HG03064 (cell line): ENCODE data around the gene SDHAF4.
A peak's percentile ranks its signal among the peaks of the same experiment; 100 is the strongest.
"Not testable (repeated sequence)": the region's sequence is repeated elsewhere in the genome, so short reads cannot be mapped to it uniquely, and the experiment has no call there.

Source experiments
- ATAC-seq: cut with Tn5 transposase; IDR thresholded peaks from one replicate; pipeline ENCODE4 v1.9.1; 2021; ENCODE audit warnings: low read depth; ENCODE audit not compliant: unreplicated experiment

Gene SDHAF4

DNA sequence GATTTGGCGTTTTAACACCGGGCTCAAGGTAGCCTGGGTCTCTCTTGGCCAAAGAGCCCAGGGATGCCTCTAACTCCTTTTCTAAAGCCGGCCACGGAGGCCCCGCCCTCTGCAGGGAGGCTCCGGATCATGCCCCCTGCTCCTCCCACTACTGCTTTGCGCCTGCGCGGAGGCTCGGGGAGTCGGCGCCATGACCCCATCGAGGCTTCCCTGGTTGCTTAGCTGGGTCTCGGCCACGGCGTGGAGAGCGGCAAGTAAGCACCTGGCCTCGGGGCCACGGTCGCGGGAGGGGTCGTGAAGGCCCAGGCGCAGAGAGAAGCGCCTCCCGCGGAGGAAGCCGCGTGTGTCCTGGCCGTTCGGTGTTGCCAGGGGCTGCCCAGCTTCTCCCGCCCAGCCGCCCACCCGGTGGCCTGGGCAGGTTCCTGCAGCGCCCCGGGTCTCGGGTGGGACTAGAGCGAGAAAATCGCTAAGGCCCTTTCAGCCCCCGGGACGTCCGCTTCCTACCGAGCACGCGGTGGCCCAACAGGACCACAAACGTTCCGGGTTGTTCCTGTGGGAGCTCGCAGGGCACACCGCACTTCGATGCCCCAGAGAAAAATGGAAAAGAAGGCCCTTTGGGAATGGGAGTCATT lies at the start of gene SDHAF4:
Gene SDHAF4, plus strand, starts transcription at position 180 of the 632 bp plus-strand sequence. Its CDS starts 11 bp downstream, at position 191.
- peak; percentile 100 for ATAC-seq

DNA sequence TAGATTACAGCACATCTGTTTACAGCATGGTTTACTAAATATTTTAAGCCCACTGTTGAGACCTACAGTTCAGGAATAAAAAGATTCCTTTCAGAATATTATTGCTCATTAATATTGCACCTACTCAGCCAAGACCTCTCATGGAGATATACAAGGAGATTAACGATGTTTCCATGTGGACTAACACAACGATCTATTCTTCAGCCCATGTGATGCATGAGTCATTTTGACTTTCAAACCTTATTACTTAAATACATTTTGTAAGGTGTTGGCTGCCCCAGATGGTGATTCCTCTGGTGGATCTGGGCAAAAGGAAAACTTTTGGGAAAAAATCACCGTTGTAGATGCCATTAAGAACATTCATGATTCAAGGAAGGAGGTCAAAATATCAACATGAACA lies 48.0 kb upstream of the SDHAF4 start:
- ATAC-seq: no peak

DNA sequence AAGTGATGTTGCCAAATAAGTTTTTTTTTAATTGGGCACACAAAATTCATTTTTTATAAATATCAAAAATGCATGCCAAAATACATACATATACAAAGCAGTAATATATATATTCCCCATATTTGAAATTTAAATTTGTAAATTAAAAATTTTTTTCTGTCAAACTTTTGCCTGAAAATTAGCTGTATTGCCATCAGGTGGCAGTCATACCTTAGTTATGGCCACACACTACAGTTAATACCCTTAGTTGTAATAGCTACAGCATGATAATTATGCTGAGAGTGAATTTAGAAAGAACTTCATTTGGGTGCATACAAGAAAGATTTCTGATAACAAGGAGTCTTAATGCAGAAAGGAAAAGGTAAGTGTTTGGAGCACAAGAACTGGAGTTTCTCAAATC lies 46.2 kb upstream of the SDHAF4 start:
- ATAC-seq: no peak

DNA sequence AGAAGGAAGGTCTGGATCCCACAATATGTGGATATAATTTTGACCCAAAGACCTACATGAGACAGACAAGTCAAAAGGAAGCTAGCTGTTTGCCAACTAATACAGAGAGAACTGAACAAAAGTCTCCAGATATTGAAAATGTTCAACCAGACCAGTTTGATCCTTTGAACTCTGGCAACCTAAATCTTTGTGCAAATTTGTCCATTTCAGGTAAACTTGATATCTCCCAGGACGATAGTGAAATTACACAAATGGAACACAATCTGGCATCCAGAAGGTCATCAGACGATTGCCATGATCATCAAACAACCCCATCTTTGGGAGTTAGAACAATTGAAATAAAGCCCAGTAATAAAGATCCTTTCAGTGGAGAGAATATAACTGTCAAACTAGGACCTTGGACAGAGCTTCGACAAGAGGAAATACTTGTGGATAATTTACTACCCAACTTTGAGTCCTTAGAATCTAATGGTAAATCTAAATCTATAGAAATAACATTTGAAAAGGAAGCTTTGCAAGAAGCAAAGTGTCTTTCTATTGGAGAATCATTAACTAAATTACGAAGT lies 41.9 kb upstream of the SDHAF4 start:
- ATAC-seq: no peak

DNA sequence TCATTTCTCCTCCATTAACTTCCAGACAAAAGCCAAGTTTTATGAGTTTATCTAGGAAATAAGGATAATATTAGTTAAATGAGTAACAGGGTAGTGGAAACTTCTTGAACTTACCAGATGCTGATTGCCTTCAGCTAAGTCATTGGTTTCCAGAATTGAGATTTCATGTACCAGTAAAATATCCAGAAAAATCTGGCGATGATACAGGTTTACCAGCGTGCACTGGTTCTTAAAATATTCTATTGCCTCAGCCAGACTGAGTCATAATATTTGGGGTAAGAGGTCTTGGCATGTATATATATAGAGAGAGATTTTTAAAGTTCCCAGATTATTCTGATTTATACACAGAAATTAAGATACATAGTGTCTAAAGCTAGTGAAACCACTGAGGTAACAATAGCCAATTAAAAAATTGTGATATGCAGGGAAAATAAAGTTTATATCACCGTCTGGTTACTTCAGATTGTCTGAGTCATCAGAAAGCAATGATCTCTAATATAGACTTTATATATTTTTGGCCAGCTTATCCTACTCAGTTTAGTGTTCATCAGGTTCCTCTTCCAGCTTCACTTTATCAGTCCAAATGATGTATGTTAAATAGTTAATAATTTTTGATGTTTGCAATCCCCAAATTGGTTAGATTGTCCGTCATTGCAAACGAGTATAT lies 39.5 kb upstream of the SDHAF4 start:
- ATAC-seq: no peak

DNA sequence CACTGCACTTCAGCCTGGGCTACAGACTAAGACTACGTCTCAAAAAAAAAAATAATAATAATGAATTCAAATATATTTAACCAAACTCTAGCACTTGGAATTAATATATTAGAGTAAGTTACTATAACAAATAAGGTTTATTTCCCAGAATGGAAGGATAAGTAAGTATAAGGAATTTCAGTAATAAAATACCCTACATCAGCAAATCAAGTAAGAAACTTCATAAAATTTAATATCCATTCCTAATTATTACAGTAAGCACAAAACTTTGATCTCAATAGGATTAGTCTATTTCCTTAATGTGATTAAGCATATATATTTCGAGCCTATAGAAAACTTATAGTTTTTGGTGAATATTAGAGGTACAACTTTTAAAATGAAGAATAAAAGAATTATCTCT lies 36.7 kb upstream of the SDHAF4 start:
- no peak for ATAC-seq

DNA sequence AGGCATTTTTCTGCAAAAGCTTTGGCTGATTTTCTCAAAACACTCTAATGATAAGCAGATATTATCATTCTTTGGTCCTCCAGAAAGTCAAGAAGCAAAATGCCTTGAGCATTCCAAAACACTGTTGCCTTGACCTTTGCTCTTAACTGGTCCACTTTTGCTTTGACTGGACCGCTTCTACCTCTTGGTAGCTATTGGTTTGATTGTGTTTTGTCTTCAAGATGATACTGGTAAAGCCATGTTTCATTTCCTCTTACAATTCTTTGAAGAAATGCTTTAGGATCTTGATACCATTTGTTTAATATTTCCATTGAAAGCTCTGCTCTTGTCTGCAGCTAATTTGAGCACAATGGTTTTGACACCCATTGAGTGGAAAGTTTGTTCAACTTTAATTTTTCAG lies 35.6 kb upstream of the SDHAF4 start:
- no peak for ATAC-seq

DNA sequence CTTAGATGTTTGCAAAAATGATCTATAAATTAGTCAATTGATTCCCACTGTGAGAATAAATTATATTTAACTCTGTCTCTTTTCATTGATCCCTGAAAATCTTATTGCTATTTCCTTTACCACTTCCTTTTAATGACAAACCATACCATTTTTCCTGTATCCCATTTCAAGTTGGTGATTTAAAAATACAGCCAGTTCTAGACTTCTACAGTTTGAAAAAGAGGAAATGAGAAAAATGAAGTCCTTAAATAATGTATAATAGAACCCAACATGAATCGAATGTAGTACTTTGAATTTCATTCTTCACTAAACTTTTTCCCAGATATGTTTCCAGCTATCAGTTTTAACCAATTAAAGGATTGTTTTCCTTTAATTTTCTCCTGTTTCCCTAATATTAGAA lies 29.5 kb upstream of the SDHAF4 start:
- ATAC-seq: no peak

DNA sequence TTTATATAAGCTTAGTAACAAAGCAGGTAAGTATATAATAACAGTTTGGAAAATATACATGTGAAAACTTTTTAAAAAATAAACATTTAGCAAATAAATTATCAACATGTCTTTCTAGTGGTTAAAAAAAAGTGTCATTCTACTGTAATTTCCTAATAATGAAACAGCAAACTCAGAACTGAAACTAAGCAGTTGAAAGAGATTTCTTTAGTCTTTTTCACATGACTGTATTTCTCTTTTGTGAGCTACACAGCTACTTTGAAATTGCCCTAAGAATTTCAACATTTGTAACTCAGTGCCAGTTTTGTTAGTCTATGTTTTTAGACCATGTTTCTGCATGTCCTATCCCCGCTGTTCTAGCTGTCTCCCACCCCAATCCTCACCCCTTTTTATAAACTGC lies 28.4 kb upstream of the SDHAF4 start:
- peak; percentile 81 for ATAC-seq

DNA sequence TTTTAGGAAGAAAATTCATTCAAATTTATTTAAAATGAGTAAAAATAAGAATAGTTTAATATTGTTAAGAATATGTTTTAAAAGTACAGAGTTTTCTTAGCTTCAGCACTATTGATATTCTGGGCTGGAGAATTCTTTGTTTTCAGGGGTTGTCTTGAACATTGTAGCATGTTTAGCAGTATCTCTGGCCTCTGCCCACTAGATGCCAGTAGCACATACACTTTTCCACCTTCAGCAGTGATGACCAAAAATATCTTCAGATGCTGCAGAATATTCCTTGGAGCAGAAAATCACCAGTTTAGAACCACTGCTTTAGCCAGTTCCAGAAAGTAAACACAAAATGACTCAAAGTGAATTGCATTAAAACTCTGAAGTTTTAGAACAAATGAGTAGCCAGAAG lies 19.4 kb upstream of the SDHAF4 start:
- no peak for ATAC-seq

DNA sequence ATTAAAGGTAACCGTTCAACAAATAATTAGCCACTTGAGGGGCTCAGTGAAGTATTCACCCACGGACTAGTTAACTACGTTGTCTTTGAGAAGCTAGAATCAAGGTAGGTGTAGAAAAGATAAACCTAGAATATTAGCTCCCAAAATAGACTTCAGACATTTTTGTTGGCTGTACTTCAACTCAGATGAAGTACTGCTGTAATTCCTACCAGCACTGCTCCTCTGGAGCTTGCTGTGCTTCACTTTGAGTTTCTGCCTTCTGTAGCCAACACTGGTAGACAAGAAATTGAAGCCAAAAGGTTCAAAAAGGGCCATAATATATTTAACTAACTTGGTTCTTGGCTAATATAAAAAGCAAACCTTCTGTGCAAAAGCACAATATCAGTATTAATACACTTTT lies 18.8 kb upstream of the SDHAF4 start:
- no peak for ATAC-seq

DNA sequence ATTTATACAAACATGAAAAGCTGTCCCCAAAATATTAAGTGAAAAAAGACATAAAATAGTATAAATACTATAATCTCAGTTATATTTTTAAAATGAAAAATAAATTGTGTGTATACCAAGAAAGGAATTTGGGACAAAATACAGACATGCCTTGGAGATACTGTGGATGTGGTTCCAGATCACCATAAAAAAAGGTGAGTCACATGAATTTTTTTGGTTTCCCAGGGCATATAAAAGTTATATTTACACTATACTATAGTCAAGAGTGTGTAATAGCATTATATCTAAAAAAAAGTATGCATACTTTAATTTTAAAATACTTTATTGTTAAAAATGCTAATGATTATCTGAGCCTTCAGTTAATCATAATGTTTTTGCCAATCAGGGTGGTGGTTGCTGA lies 17.4 kb upstream of the SDHAF4 start:
- ATAC-seq: no peak

DNA sequence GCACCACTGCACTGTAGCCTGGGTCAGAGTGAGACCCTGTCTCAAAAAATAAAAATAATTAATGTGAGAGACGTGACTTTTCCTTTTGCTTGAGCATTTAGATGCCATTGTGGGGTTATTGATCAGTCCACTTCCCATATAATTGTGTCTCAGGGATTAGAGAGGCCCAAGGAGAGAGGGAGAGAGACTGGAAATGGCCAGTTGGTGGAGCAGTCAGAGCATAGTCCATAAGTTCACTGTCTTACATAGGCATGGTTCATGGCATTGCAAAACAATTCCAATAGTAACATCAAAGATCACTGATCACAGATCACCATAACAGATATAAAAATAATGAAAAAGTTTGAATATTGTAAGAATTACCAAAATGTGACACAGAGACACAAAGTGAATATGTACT lies 15.2 kb upstream of the SDHAF4 start:
- no peak for ATAC-seq

DNA sequence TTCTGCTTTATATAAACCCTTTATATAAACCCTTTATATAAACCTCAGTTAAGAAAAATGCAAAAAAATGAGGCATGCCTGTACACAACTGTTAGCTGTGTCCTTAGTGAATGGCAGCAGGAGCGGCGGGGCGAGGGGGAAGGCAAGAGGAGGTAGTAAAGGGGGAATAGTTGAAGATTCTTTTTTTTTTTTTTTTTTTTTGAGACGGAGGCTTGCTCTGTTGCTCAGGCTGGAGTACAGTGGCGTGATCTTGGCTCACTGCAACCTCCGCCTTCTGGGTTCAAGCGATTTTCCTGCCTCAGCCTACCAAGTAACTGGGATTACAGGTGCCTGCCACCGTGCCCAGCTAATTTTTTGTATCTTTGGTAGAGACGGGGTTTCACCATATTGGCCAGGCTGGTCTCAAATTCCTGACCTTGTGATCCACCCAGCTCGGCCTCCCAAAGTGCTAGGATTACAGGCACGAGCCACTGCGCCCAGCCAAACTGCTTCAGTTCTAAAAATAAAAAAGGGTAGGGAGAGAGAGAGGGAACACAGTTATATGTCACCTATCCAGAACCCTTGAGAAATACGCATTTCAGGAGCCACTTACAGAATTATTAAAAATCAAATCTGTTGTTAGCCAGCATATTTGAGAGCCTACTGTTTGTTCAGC lies 14.3 kb upstream of the SDHAF4 start:
- ATAC-seq: not testable (repeated sequence)

DNA sequence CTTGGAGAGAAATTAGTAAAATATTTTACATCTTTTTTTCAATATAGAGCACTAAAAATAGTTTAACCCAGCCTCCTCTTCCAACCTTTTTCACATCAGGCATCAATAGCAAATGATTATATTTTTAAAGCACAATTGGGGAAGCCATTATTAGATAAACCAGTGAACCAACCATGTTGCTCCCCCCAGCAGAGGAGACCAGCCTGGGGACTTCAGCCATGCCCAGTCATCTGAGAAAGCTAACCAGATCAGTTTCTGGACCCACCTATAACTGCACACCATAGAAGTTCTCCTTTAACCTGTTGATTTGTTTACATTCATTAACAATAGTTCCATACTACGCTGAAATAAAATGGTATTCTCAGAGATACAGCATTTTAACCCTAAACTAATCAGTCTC lies 13.8 kb upstream of the SDHAF4 start:
- ATAC-seq: no peak

DNA sequence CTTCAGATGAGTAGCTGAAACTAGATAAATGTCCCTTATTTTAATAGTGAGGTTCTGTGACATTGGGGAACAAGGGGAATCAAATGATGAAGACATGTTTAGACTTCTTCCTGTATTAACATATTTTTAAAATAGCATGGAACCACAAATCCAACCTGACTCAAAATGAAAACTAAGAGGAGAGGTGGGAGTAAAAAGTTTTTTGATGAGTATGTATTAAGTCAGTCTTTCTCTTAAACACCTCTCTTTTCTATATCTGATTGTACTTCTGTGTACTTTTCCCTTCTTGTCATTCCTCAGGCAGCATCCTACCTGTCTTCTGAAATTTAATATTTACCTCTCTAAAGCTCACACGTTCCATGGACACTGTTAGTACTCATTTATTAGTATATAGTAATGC lies 8.7 kb upstream of the SDHAF4 start:
- no peak for ATAC-seq

DNA sequence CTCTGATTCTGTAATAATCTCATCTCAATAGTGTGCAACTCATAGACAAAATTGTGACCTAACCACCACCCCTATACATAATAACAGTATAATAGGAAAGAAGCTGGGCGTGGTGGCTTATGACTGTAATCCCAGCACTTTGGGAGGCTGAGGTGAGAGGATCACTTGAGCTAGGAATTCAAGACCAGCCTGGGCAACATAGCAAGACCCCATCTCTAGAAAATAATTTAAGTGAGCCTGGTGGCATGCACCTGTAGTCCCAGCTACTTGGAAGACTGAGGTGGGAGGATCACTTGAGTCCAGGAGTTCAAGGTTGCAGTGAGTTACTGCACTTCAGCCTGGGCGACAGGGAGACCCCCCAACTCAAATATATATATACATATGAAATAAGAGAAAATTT lies 4.3 kb upstream of the SDHAF4 start:
- not testable (repeated sequence) for ATAC-seq

DNA sequence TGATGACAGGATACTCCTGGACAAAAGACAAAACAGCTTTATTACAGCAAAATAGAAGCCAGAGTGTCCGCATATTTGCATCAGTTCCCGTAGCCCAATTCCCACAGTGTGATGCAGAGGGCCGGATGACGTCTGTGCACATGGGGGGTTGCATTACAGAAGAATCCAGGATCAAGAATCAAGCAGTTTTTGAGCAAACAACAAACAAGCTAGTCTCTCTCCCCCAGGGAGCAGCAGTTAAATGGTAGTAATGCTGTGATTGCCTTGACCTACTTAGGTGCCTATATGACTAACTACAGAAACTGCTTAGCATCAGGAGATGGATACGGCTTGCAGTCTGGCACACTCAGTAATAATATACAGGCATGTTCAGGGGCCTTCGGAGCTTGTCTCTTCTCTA lies 3.2 kb upstream of the SDHAF4 start:
- no peak for ATAC-seq

DNA sequence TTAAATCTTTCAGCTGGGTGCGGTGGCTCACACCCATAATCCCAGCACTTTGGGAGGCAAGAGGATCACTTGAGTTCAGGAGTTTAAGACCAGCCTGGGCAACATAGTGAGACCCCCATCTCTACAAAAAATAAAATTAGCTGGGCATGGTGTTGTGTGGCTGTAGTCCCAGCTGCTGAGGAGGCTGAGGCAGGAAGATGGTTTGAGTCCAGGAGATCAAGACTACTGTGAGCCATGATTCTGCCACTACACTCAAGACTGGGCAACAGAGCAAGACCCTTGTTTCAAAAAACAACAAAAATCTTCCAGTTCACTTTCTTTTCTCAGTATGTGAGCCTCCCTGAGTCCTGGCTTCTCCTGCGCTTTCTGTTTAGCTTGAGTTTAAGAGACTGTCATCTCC lies 7.9 kb downstream of the SDHAF4 start:
- no peak for ATAC-seq

DNA sequence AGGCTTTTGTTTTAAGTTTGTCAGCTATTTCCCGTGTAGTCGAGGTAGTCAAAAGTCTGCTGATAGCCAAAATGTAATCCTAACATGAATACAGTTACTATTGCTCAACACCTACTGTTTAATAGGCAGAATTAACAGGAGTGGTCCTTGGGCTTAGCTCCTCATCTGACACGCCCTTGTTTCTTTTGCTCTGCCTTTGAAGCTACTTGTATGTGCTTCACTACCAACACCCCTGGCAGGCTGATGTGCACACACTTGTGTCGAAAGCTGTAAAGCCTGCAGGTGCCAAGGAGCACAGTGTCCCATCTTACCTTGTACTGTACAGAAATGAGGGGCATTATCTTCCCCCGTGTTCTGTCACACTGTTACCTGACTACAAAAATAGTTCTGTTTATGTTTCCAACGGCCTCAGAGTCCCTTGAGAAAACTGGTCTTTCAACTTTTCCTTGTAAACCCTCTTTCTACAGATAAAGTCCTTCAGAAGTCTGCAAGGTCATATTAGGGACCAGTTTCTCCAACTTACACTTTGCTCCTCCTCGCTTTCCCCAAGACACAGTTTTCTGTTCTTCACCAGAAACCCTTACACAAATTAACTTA lies 9.3 kb downstream of the SDHAF4 start:
- ATAC-seq: no peak

DNA sequence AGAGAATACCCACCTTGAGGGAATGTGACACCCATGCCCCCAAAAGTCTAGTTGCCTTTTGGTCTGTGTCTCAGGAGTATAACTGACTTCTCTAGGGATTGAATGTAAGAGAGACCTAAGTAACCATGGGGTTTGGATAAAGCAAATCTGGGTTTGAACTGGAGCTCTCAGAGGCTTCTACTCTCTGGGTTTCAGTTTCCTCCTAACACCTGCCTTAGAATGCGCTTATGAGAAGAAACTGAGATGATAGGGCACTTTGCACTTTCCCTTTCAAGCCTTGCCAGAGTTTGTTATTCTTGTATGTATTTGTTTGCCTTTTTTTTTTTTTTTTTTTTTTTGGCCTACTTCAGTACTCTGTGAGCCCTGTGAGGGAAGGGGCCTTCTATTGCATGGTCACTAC lies 19.4 kb downstream of the SDHAF4 start:
- ATAC-seq: peak; percentile 69
